Fibroblast of pulmonary artery (primary cell): Measurements from ENCODE around the gene ALKBH2.

Experiments
- DNase-seq: peaks from one replicate; pipeline ENCODE4 v3.0.0-alpha.2; 2010; ENCODE audit warnings: low read depth
- H3K4me3 ChIP-seq: replicated peaks from 2 replicates; pipeline ENCODE4 v1.5.1; 2011; ENCODE audit warnings: low read depth, mild to moderate bottlenecking, control low read depth, low read length, moderate library complexity
- TF ChIP-seq, protein P1 (sequence below): IDR thresholded peaks from 2 replicates; pipeline ENCODE4 v1.5.1; 2011; ENCODE audit warnings: mild to moderate bottlenecking, control low read depth, low read length, inconsistent platforms; ENCODE audit errors: missing control alignments

ALKBH2 gene

DNA sequence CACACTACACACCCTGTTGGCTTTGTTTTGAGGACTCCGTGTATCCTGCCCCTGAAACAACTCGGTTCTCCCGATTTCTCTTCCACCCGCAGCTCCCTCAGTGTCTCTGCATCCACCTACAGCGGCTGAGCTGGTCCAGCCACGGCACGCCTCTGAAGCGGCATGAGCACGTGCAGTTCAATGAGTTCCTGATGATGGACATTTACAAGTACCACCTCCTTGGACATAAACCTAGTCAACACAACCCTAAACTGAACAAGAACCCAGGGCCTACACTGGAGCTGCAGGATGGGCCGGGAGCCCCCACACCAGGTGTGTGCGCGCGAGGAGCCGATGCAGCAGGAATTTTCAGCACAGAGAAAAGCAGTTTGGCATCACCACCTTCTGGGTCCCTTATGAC, 10.5 kb downstream of the ALKBH2 start:
- DNase-seq, result no peak
- no peak overlapping the region for H3K4me3 ChIP-seq
- TF ChIP-seq, protein P1, sequence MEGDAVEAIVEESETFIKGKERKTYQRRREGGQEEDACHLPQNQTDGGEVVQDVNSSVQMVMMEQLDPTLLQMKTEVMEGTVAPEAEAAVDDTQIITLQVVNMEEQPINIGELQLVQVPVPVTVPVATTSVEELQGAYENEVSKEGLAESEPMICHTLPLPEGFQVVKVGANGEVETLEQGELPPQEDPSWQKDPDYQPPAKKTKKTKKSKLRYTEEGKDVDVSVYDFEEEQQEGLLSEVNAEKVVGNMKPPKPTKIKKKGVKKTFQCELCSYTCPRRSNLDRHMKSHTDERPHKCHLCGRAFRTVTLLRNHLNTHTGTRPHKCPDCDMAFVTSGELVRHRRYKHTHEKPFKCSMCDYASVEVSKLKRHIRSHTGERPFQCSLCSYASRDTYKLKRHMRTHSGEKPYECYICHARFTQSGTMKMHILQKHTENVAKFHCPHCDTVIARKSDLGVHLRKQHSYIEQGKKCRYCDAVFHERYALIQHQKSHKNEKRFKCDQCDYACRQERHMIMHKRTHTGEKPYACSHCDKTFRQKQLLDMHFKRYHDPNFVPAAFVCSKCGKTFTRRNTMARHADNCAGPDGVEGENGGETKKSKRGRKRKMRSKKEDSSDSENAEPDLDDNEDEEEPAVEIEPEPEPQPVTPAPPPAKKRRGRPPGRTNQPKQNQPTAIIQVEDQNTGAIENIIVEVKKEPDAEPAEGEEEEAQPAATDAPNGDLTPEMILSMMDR, result no peak

DNA sequence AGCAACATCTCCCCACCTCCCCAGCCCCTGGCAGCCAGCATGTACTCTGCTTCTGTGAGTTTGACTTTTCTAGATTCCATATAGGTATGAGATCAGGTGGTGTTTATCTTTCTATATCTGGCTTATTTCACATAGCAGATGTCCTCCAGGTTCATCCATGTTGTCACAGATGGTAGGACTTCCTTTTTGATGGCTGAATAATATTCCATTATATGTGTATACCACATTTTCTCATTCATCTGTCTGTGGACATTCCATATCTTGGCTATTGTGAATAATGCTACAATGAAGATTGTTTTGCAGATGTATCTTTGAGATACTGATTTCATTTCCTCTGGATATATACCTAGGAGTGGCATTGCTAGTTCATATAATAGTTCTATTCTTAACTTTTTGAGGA, 18.4 kb downstream of the ALKBH2 start:
- no peak overlapping the region for H3K4me3 ChIP-seq
- TF ChIP-seq, protein P1, result no peak
- no peak for DNase-seq

DNA sequence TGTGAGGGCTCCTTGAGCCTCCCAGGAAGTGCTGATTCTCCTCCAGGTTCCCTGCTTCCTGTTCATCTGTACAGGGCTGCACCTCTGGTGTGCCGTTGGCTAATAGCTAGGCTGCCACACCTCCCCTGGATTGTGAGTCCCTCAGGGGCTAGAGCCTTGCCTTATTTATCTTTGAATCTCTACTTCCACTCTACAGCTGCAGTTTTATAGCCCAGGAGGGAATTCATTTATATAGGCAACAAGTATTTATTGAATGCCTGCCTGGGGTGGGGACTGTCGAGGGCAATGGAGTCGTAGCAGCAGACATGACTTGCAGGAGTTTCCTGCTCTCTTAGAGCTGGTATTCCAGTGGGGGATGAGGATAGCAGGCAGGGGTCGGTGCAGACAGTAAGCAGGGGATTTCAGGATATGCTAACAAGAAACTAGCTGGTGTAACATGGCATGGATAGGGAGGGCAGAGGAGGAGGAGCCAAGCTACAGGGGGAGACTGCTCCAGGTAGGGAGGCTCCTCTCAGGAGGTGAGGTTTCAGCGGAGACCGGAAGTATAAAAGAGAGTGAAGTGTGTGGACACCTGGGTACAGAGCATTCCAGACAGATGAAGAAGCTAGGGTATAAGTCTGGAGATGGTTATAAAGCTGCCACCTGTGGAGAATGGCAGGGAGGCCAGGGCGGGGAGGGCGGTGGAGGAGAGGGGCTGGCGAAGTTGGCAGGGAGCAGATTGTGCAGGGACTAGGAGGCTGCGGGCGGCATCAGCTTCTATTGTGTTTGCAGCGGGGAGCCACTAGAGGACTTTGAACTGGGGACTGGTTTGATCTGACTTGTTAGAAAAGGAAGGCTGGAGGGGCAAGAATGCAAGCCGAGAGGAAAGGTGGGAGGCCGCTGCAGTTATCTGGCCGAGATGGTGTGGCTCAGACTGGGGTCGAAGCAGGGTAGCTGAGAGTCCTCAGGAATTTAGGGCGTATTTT, 23.7 kb downstream of the ALKBH2 start:
- H3K4me3 ChIP-seq, result no peak overlapping the region
- no peak for DNase-seq

DNA sequence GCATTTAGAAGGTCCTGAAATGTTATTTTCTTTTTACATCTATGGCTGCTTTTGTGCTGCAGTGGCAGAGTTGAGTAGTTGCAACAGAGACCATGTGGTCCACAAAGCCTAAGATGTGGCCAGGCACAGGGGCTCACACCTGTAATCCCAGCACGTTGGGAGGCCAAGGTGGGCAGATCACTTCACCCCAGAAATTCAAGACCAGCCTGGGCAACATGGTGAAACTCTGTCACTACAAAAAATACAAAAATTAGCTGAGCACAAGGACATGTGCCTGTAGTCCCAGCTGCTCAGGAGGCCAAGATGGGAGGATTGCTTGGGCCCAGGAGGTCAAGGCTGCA, 27.4 kb downstream of the ALKBH2 start:
- TF ChIP-seq, protein P1, result no peak
- H3K4me3 ChIP-seq, result no peak overlapping the region
- no peak for DNase-seq

More for the DNA sequence above, 23.7 kb downstream of the ALKBH2 start:
- TF ChIP-seq, protein P1, result no peak

DNA sequence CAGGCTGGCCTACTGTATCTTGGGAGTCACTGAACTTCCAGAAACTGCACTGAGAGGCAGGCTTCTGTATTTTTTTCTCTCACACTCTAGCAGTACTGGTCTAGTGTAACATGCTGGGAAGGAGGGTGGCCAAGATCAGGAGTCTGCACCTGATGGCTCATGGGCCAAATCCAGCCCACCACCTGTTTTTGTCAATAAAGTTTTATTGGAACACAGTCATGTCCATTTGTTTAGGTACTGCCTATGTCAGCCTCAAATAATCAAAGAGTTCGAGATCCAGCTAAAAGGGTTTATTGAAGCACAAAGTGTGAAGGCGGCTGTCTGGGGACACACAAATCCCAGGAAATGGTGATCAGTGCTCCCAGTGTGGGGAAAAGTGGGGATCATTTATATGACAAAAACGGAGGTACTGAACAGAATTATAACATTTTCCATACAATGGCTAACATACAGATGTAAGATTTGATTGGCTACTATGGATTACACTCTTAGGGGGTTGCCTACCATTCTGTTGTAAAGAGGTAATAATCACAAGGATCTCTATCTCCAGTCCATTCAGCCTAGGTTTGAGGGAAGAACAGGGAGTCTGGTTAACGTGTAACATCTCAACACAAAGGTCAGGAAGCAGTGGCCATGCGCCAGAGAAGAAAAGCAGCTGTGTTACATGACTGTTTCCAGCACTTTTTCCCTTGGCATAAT, 28.0 kb downstream of the ALKBH2 start:
- H3K4me3 ChIP-seq, result no peak overlapping the region
- DNase-seq, result no peak

DNA sequence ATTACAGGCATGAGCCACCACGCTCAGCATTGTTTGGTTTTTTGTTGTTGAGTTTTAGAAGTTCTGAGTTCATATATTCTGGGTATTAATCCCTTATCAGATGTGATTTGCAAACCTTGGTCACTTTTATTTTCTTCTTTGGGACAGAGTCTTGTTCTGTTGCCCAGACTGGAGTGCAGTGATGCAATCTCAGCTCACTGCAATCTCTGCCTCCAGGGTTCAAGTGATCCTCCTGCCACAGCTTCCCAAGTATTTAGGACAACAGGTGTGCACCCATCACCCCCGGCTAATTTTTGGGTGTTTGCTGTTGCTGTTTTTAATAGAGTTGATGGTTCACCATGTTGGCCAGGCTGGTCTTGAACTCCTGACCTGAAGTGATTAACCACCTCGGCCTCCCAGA, 29.1 kb downstream of the ALKBH2 start:
- TF ChIP-seq, protein P1, result no peak
- DNase-seq, result no peak
- no peak overlapping the region for H3K4me3 ChIP-seq

More for the DNA sequence above, 28.0 kb downstream of the ALKBH2 start:
- TF ChIP-seq, protein P1, result no peak

DNA sequence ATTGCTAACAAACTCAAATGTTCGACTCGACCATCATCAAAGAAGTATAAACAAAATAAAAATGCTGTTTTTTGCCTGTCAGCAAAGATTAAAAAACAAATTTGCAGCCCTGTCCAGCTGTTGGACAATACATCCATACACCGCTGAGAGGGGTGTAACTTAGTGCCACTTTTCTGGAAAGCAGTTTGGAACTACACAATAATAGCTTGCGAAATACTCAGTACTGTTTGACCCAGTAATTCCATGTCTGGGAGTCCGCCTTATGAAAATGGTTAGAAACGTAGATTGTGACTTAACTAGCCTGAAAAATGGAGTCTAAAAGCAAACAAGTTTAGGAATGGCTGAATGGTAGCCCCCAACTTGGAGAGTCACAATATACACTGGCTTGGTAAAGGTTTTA, 34.5 kb downstream of the ALKBH2 start:
- TF ChIP-seq, protein P1, result no peak
- no peak for DNase-seq
- no peak overlapping the region for H3K4me3 ChIP-seq
